ENCODE results near the gene C11orf16.

DNA sequence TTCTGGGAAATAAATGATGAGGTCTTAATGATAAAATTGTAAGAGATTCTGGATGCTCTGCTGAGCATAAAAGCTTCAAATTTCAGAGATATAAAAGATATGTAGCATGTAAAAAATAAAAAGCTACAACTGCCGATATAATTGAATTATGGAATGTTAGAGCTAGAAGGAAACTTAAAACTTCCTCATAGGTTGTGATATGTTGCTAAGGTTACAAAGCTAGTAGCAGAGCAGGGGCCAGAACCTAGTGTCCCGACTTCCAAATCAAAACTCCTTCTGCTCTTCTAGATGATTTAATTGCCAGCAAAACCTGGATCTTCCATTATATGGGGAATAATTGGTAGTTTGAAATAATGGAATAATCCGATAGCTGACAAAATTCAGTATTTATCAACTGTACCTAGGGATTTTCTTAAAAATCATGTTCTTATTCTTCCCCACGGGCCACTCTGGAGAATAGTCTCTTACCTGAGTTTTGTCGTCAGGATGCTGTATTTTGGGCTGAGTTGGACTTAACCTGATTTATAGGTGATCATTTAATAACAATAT lies 9.8 kb upstream of the C11orf16 start, which contains the start of gene ASCL3:
- TF ChIP-seq POLR2A (IDR thresholded peaks at IDR 0.05): no peak
- TF ChIP-seq, protein P1, sequence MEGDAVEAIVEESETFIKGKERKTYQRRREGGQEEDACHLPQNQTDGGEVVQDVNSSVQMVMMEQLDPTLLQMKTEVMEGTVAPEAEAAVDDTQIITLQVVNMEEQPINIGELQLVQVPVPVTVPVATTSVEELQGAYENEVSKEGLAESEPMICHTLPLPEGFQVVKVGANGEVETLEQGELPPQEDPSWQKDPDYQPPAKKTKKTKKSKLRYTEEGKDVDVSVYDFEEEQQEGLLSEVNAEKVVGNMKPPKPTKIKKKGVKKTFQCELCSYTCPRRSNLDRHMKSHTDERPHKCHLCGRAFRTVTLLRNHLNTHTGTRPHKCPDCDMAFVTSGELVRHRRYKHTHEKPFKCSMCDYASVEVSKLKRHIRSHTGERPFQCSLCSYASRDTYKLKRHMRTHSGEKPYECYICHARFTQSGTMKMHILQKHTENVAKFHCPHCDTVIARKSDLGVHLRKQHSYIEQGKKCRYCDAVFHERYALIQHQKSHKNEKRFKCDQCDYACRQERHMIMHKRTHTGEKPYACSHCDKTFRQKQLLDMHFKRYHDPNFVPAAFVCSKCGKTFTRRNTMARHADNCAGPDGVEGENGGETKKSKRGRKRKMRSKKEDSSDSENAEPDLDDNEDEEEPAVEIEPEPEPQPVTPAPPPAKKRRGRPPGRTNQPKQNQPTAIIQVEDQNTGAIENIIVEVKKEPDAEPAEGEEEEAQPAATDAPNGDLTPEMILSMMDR (IDR thresholded peaks at IDR 0.05): no peak
